CD4-positive, alpha-beta T cell treated with Interleukin-15 for 1 hour (primary cell): ENCODE data around the gene PAQR7.

Experiments
- DNase-seq: peaks from one replicate; pipeline ENCODE4 v3.0.0-alpha.2; 2020

PAQR7 gene

GRCh38 chr1:25875154-25875855 lies at the start of gene PAQR7:
PAQR7 (minus strand) TSS chr1:25875708; CDS start chr1:25863839, 11,869 bp downstream.
- peak; percentile 62 for DNase-seq

- no peak for DNase-seq
Observed at GRCh38 chr1:25924454-25924853, 48.9 kb upstream of the PAQR7 start.

- peak; percentile 18 for DNase-seq
Observed at GRCh38 chr1:25922971-25923552, 47.6 kb upstream of the PAQR7 start.

- DNase-seq = peak; percentile 48
Observed at GRCh38 chr1:25922056-25922970, 46.8 kb upstream of the PAQR7 start.

- DNase-seq = no peak
Observed at GRCh38 chr1:25918615-25919014, 43.1 kb upstream of the PAQR7 start.

- no peak for DNase-seq
Observed at GRCh38 chr1:25917996-25918395, 42.5 kb upstream of the PAQR7 start.

- no peak for DNase-seq
Observed at GRCh38 chr1:25916460-25916859, 41.0 kb upstream of the PAQR7 start.

- DNase-seq = no peak
Observed at GRCh38 chr1:25914074-25914995, 38.8 kb upstream of the PAQR7 start.

- no peak for DNase-seq
Observed at GRCh38 chr1:25913206-25913605, 37.7 kb upstream of the PAQR7 start.

GRCh38 chr1:25912076-25912831 lies 36.7 kb upstream of the PAQR7 start:
- DNase-seq = no peak

- DNase-seq = no peak
Observed at GRCh38 chr1:25911162-25911561, 35.7 kb upstream of the PAQR7 start.

- DNase-seq = no peak
Observed at GRCh38 chr1:25909040-25909439, 33.5 kb upstream of the PAQR7 start.

- DNase-seq = no peak
Observed at GRCh38 chr1:25908161-25908560, 32.7 kb upstream of the PAQR7 start.

GRCh38 chr1:25907601-25908000 lies 32.1 kb upstream of the PAQR7 start:
- DNase-seq = no peak

- DNase-seq = peak; percentile 30
Observed at GRCh38 chr1:25906644-25907300, 31.3 kb upstream of the PAQR7 start.

- peak; percentile 90 for DNase-seq
Observed at GRCh38 chr1:25905680-25906643, 30.5 kb upstream of the PAQR7 start, which contains the start of gene STMN1. STMN1 (minus strand) TSS chr1:25906419; CDS start chr1:25904676, 1,743 bp downstream.

GRCh38 chr1:25904943-25905679 lies 29.6 kb upstream of the PAQR7 start:
- DNase-seq = peak; percentile 92

GRCh38 chr1:25903986-25904385 lies 28.5 kb upstream of the PAQR7 start:
- no peak for DNase-seq

GRCh38 chr1:25902462-25902861 lies 27.0 kb upstream of the PAQR7 start:
- no peak for DNase-seq
